Activated CD8-positive, alpha-beta T cell treated with anti-CD3 and anti-CD28 coated beads for 36 hours (primary cell): ENCODE data around the gene PICALM. TPM values are rescaled to one million over a fixed set of nuclear protein-coding genes. Genes with fewer than 3 reads are reported as not detected.

Source experiments
- ATAC-seq: fragments of 200-7000 bp; cut with Tn5 transposase; one replicate; pipeline ENCODE4 v1.10.0; 2021; ENCODE audit warnings: mild to moderate bottlenecking, moderate library complexity
- CTCF ChIA-PET: fragments of 350-600 bp; sonication (Branson Sonifier 250); formaldehyde crosslinking; loops from one replicate; lab custom pipeline; 2021; ENCODE audit warnings: antibody characterized with exemption; lab: Charles Lee
- POLR2A ChIA-PET: fragments of 350-600 bp; sonication (Branson Sonifier 250); formaldehyde crosslinking; loops from one replicate; lab custom pipeline; 2021; ENCODE audit warnings: antibody characterized with exemption; lab: Charles Lee
- DNase-seq: peaks from one replicate; pipeline ENCODE4 v3.0.0-alpha.2; 2020
- H3K27ac Mint-ChIP-seq: one replicate; pipeline ENCODE4 v1.8.0; 2021; ENCODE audit warnings: mild to moderate bottlenecking, mixed read lengths
- H3K27me3 Mint-ChIP-seq: one replicate; pipeline ENCODE4 v1.8.0; 2021; ENCODE audit warnings: mixed read lengths
- H3K36me3 Mint-ChIP-seq: one replicate; pipeline ENCODE4 v1.8.0; 2021; ENCODE audit warnings: low read depth, mixed read lengths
- H3K4me1 Mint-ChIP-seq: one replicate; pipeline ENCODE4 v1.8.0; 2021; ENCODE audit warnings: low read depth, mixed read lengths
- H3K4me3 Mint-ChIP-seq: one replicate; pipeline ENCODE4 v1.8.0; 2021; ENCODE audit warnings: mild to moderate bottlenecking, moderate library complexity, mixed read lengths
- H3K9me3 Mint-ChIP-seq: one replicate; pipeline ENCODE4 v1.8.0; 2021; ENCODE audit warnings: mixed read lengths
- CTCF ChIP-seq: fragments of 200-600 bp; IDR thresholded peaks from one replicate; pipeline ENCODE4 v1.8.0; 2022; ENCODE audit warnings: antibody characterized with exemption, mild to moderate bottlenecking
- intact Hi-C: fragments of 100-400 bp; cut with micrococcal nuclease; formaldehyde crosslinking; loops from one replicate; pipeline ENCODE4 v1.10.0; 2022
- total RNA-seq, 2 experiments: library from RNA; stranded (reverse); gene quantifications; one replicate each; pipeline ENCODE4 v1.2.3, GENCODE V29; 2021

Gene PICALM
- total RNA-seq, 2 experiments from 2014 or later, result 57.5 to 61.2 TPM

- no peak for DNase-seq
- intact Hi-C loops, result no loop called here
- ATAC-seq, result no peak
- no peak overlapping the region for H3K27ac Mint-ChIP-seq
- no peaks in the 10 kb centered on the region for H3K27me3 Mint-ChIP-seq
- peaks cover 40% of the 10 kb centered on the region for H3K36me3 Mint-ChIP-seq
- ChIA-PET POLR2A (interaction anchor here (1.0 kb wide), 1 partner anchor 185 kb away, joined by 3 read pairs; no protein-coding TSS in a partner anchor), CTCF (interaction anchor here (0.9 kb wide), 1 partner anchor 242 kb away, joined by 3 read pairs; no protein-coding TSS in a partner anchor)
- H3K9me3 Mint-ChIP-seq, result peaks cover 32% of the 10 kb centered on the region
- TF ChIP-seq CTCF, result no peak
- no peak overlapping the region for H3K4me3 Mint-ChIP-seq
- peaks cover 29% of the 10 kb centered on the region for H3K4me1 Mint-ChIP-seq
Measured at GRCh38 chr11:85951428-85952107, 117.3 kb downstream of the PICALM start.

GRCh38 chr11:85951049-85951405 is 117.9 kb downstream of the PICALM start:
- Mint-ChIP-seq H3K4me3 (no peak overlapping the region), H3K27ac (no peak overlapping the region), H3K9me3 (peaks cover 35% of the 10 kb centered on the region), H3K27me3 (no peaks in the 10 kb centered on the region), H3K36me3 (peaks cover 35% of the 10 kb centered on the region), H3K4me1 (peaks cover 33% of the 10 kb centered on the region)
- ChIA-PET CTCF (interaction anchor here (0.9 kb wide), 1 partner anchor 242 kb away, joined by 3 read pairs; no protein-coding TSS in a partner anchor), POLR2A (interaction anchor here (0.7 to 1.0 kb wide), 2 partner anchors 23 to 185 kb away, joined by 3 read pairs; no protein-coding TSS in a partner anchor)
- no peak for ATAC-seq
- no peak for TF ChIP-seq CTCF
- no peak for DNase-seq
- intact Hi-C loops, result no loop called here

- intact Hi-C loops, result no loop called here
- H3K9me3 Mint-ChIP-seq, result peaks cover 40% of the 10 kb centered on the region
- CTCF ChIA-PET, result no interaction called here
- TF ChIP-seq CTCF, result no peak
- H3K4me1 Mint-ChIP-seq, result peaks cover 38% of the 10 kb centered on the region
- no peak overlapping the region for H3K4me3 Mint-ChIP-seq
- POLR2A ChIA-PET, result interaction anchor here (0.7 to 1.0 kb wide), 2 partner anchors 24 to 186 kb away, joined by 3 read pairs; no protein-coding TSS in a partner anchor
- no peak for DNase-seq
- H3K36me3 Mint-ChIP-seq, result peaks cover 34% of the 10 kb centered on the region
- no peak overlapping the region for H3K27ac Mint-ChIP-seq
- no peaks in the 10 kb centered on the region for H3K27me3 Mint-ChIP-seq
- ATAC-seq, result no peak
Measured at GRCh38 chr11:85950317-85951048, 118.4 kb downstream of the PICALM start.

- H3K27me3 Mint-ChIP-seq, result no peaks in the 10 kb centered on the region
Measured at GRCh38 chr11:85949798-85950197, 119.1 kb downstream of the PICALM start.

More at GRCh38 chr11:85949798-85950197, 119.1 kb downstream of the PICALM start:
- POLR2A ChIA-PET, result no interaction called here
- peaks cover 32% of the 10 kb centered on the region for H3K36me3 Mint-ChIP-seq
- DNase-seq (no peak), ATAC-seq (no peak)
- H3K9me3 Mint-ChIP-seq, result peaks cover 44% of the 10 kb centered on the region
- H3K27ac Mint-ChIP-seq, result no peak overlapping the region
- CTCF ChIA-PET, result interaction anchor here (1.6 kb wide), 1 partner anchor 19 kb away, joined by 4 read pairs; no protein-coding TSS in a partner anchor
- intact Hi-C loops, result loop anchor here (5.0 to 10.0 kb wide), 2 partner anchors 338 to 495 kb away; no protein-coding TSS in a partner anchor
- peaks cover 40% of the 10 kb centered on the region for H3K4me1 Mint-ChIP-seq
- H3K4me3 Mint-ChIP-seq, result no peak overlapping the region
- TF ChIP-seq CTCF, result no peak
